H1 (cell line): Measurements from ENCODE around the gene CDKN2C. TPM values are rescaled to one million over a fixed set of nuclear protein-coding genes. Genes with fewer than 3 reads are reported as not detected.

Experiments used
- CTCF ChIA-PET: fragments of 300-600 bp; sonication (Branson Sonifier 250); formaldehyde crosslinking; loops from one replicate; lab custom pipeline; 2021; ENCODE audit not compliant: partially characterized antibody; lab: Charles Lee
- POLR2A ChIA-PET: fragments of 300-600 bp; sonication (Branson Sonifier 250); formaldehyde crosslinking; loops from one replicate; lab custom pipeline; 2021; ENCODE audit warnings: inconsistent platforms; ENCODE audit not compliant: partially characterized antibody; lab: Charles Lee
- DNase-seq, 2 experiments: peaks; one replicate each; pipeline versions ENCODE4 v3.0.0 to v3.0.0-alpha.2; 2010 to 2022; ENCODE audit warnings: low spot score in 2 of 2, low read depth in 1 of 2, mixed read lengths in 1 of 2
- FAIRE-seq: peaks from 2 replicates; lab custom pipeline; 2011; peaks lifted over from hg19 to GRCh38; lab: Jason Lieb, UNC
- H2AFZ ChIP-seq: 2 replicates; pipeline ENCODE4 v1.8.1; 2012; ENCODE audit warnings: low read length, inconsistent platforms
- H2AK5ac ChIP-seq: 2 replicates; pipeline ENCODE4 v1.6.1; 2013; ENCODE audit warnings: low read depth, low read length
- H2BK120ac ChIP-seq: replicated peaks from 2 replicates; pipeline ENCODE3; 2013; ENCODE audit warnings: low read depth, low read length, inconsistent platforms
- H2BK12ac ChIP-seq: 2 replicates; pipeline ENCODE4 v1.6.1; 2013; ENCODE audit warnings: low read depth, low read length
- H2BK15ac ChIP-seq: 2 replicates; pipeline ENCODE4 v1.6.1; 2013; ENCODE audit warnings: low read length
- H2BK20ac ChIP-seq: 2 replicates; pipeline ENCODE4 v1.6.1; 2013; ENCODE audit warnings: low read length
- H2BK5ac ChIP-seq: 2 replicates; pipeline ENCODE4 v1.6.1; 2013; ENCODE audit warnings: low read depth, low read length
- H3K14ac ChIP-seq: 2 replicates; pipeline ENCODE4 v1.6.1; 2013; ENCODE audit warnings: inconsistent platforms; ENCODE audit not compliant: insufficient read length
- H3K18ac ChIP-seq: 2 replicates; pipeline ENCODE4 v1.6.1; 2013; ENCODE audit warnings: low read length; ENCODE audit errors: extremely low read depth
- H3K23ac ChIP-seq: 2 replicates; pipeline ENCODE4 v1.6.1; 2013; ENCODE audit warnings: inconsistent platforms; ENCODE audit not compliant: insufficient read length
- H3K23me2 ChIP-seq: 2 replicates; pipeline ENCODE4 v1.6.1; 2013; ENCODE audit warnings: low read depth, low read length
- H3K27ac ChIP-seq: 2 replicates; pipeline ENCODE4 v1.6.1; 2011; ENCODE audit warnings: low read depth, low read length, inconsistent platforms
- H3K27me3 ChIP-seq, 4 experiments: replicated peaks in 1 of 4; 1 replicate in 1 of 4; 2 replicates in 3 of 4; pipeline versions ENCODE4 v1.6.1 to v1.8.1; 2011 to 2013; ENCODE audit warnings: low read length in 3 of 4, mild to moderate bottlenecking in 3 of 4, inconsistent platforms in 2 of 4, mixed read lengths in 2 of 4, moderate library complexity in 1 of 4; ENCODE audit not compliant: control insufficient read depth in 3 of 4, insufficient read depth in 3 of 4; ENCODE audit errors: extremely low read depth in 1 of 4
- H3K36me3 ChIP-seq, 4 experiments: 2 replicates each; pipeline versions ENCODE4 v1.6.1 to v1.8.1; 2011 to 2013; ENCODE audit warnings: mild to moderate bottlenecking in 4 of 4, low read length in 3 of 4, moderate library complexity in 2 of 4, control low read depth in 1 of 4, inconsistent platforms in 1 of 4; ENCODE audit not compliant: insufficient read depth in 4 of 4, control insufficient read depth in 2 of 4
- H3K4ac ChIP-seq: replicated peaks from 2 replicates; pipeline ENCODE3; 2013; ENCODE audit warnings: low read length, low read depth, mixed read lengths, inconsistent platforms; ENCODE audit not compliant: insufficient read length
- H3K4me1 ChIP-seq, 4 experiments: replicated peaks in 1 of 4; 1 replicate in 1 of 4; 2 replicates in 3 of 4; pipeline versions ENCODE4 v1.6.1 to v1.8.1; 2011 to 2013; ENCODE audit warnings: low read length in 3 of 4, inconsistent platforms in 2 of 4, mixed read lengths in 1 of 4; ENCODE audit not compliant: insufficient read depth in 4 of 4, control insufficient read depth in 3 of 4
- H3K4me2 ChIP-seq, 2 experiments: 2 replicates each; pipeline versions ENCODE4 v1.6.1 to v1.8.1; 2011 to 2013; ENCODE audit warnings: low read depth in 2 of 2, low read length in 2 of 2, control low read depth in 1 of 2, inconsistent platforms in 1 of 2, mild to moderate bottlenecking in 1 of 2; ENCODE audit not compliant: insufficient read depth in 1 of 2
- H3K4me3 ChIP-seq, 4 experiments: fragments of 200-600, 300-600 bp in 1 of 4; sonication (generic), shearing (Covaris generic), sonication (Bioruptor Twin) in 1 of 4; 2 replicates each; pipeline versions ENCODE4 v1.5.1 to v1.8.1; 2011 to 2016; ENCODE audit warnings: low read length in 4 of 4, low read depth in 3 of 4, control low read depth in 2 of 4, inconsistent platforms in 2 of 4, mild to moderate bottlenecking in 2 of 4, mixed read lengths in 1 of 4, moderate library complexity in 1 of 4; ENCODE audit not compliant: insufficient read depth in 2 of 4; ENCODE audit errors: extremely low read depth in 1 of 4
- H3K56ac ChIP-seq: replicated peaks from 2 replicates; pipeline ENCODE3; 2013; ENCODE audit warnings: low read depth, mild to moderate bottlenecking, mixed read lengths, low read length, inconsistent platforms; ENCODE audit not compliant: insufficient read length
- H3K79me1 ChIP-seq: 2 replicates; pipeline ENCODE4 v1.6.1; 2013; ENCODE audit warnings: low read depth, low read length, control low read depth
- H3K79me2 ChIP-seq, 2 experiments: 2 replicates each; pipeline versions ENCODE4 v1.6.1 to v1.8.1; 2012 to 2013; ENCODE audit warnings: low read length in 2 of 2, mild to moderate bottlenecking in 2 of 2, inconsistent platforms in 1 of 2; ENCODE audit not compliant: insufficient read depth in 2 of 2, control insufficient read depth in 1 of 2
- H3K9ac ChIP-seq, 4 experiments: replicated peaks in 1 of 4; 1 replicate in 1 of 4; 2 replicates in 3 of 4; pipeline versions ENCODE4 v1.6.1 to v1.8.1; 2011 to 2013; ENCODE audit warnings: low read depth in 3 of 4, low read length in 3 of 4, control low read depth in 2 of 4, mild to moderate bottlenecking in 2 of 4, moderate library complexity in 2 of 4, inconsistent platforms in 1 of 4; ENCODE audit errors: extremely low read depth in 1 of 4
- H3K9me3 ChIP-seq, 2 experiments: 2 replicates each; pipeline versions ENCODE4 v1.6.1 to v1.8.1; 2012 to 2013; ENCODE audit warnings: mild to moderate bottlenecking in 2 of 2, moderate library complexity in 2 of 2, control low read depth in 1 of 2, inconsistent platforms in 1 of 2, low read depth in 1 of 2, low read length in 1 of 2, mixed read lengths in 1 of 2; ENCODE audit not compliant: insufficient read depth in 2 of 2
- H4K20me1 ChIP-seq, 2 experiments: replicated peaks in 1 of 2; 2 replicates each; pipeline versions ENCODE3 to v1.8.1; 2011 to 2013; ENCODE audit warnings: inconsistent platforms in 2 of 2, low read length in 2 of 2, mild to moderate bottlenecking in 1 of 2; ENCODE audit not compliant: insufficient read depth in 2 of 2, control insufficient read depth in 1 of 2
- H4K5ac ChIP-seq: 2 replicates; pipeline ENCODE4 v1.6.1; 2013; ENCODE audit warnings: low read length, low read depth, mixed read lengths, inconsistent platforms; ENCODE audit not compliant: insufficient read length
- H4K8ac ChIP-seq: 2 replicates; pipeline ENCODE4 v1.8.0; 2013; ENCODE audit warnings: mild to moderate bottlenecking, moderate library complexity, low read length, inconsistent platforms; ENCODE audit not compliant: insufficient read depth; ENCODE audit errors: extremely low read depth
- H4K91ac ChIP-seq: replicated peaks from 2 replicates; pipeline ENCODE3; 2013; ENCODE audit warnings: low read length, mixed read lengths, inconsistent platforms; ENCODE audit not compliant: insufficient read length
- ATF2 ChIP-seq: IDR thresholded peaks from 2 replicates; pipeline ENCODE4 v1.6.1; 2012; ENCODE audit warnings: low read length, inconsistent platforms
- KDM4A ChIP-seq: IDR thresholded peaks from one replicate; pipeline ENCODE4 v1.7.1; 2012; ENCODE audit warnings: low read depth, mild to moderate bottlenecking, moderate library complexity, low read length, inconsistent platforms; ENCODE audit not compliant: severe bottlenecking
- WGBS, 2 experiments: shearing (Covaris generic) in 1 of 2; methylation state at CpG; one replicate each; pipeline versions ENCODE4 v1.1.6 to v1.1.7; 2013 to 2015; ENCODE audit warnings: low lambda C conversion rate in 2 of 2, mixed read lengths in 2 of 2, inconsistent platforms in 1 of 2, low coverage in 1 of 2, missing lambda C conversion rate in 1 of 2; ENCODE audit not compliant: insufficient replicate concordance in 2 of 2, insufficient coverage in 1 of 2, insufficient read length in 1 of 2; ENCODE audit errors: extremely low coverage in 1 of 2, missing lambda C conversion rate in 1 of 2; 5-methylcytosine and 5-hydroxymethylcytosine counted together
- polyA plus RNA-seq, 7 experiments: library from polyadenylated mRNA; depleted of rRNA in 3 of 7; stranded (reverse) in 5 of 7; unstranded in 2 of 7; fragments of >200 nt in 5 of 7; fragments of 200-250 nt in 2 of 7; gene quantifications; 1 replicate in 5 of 7; 2 replicates in 1 of 7; 4 replicates in 1 of 7; pipeline versions ENCODE4 v1.2.1 to v1.2.3, GENCODE V29; 2011 to 2013; ENCODE audit warnings: missing spikeins in 2 of 7, mixed read lengths in 2 of 7
- total RNA-seq: library from RNA; stranded (reverse); fragmentation: NEBNext Ultra II Directional; extraction: Animal tissue kit (Norgen Biotek cat#: 25700); gene quantifications from 2 replicates; pipeline ENCODE4 v1.2.1, GENCODE V29; 2021
- TF ChIP-seq, protein P1 (sequence below): IDR thresholded peaks from 2 replicates; pipeline ENCODE4 v1.6.1; 2011; ENCODE audit warnings: low read depth, mild to moderate bottlenecking, low read length; ENCODE audit not compliant: insufficient read depth

CDKN2C gene
- total and polyA plus RNA-seq, 2 of the 8 experiments (the other 6 are each of a cell fraction or from before 2014, with no cell fraction given), result not detected

- Histone ChIP-seq H3K79me1 (peaks cover 8% of the 10 kb centered on the region; the same call in 1 of the 2 replicates), H3K4ac (no peak overlapping the region), H3K79me2 (peaks cover 0 to 75% of the 10 kb centered on the region in 2 experiments; a peak in 3 of 4 replicates), H2AFZ (no peak overlapping the region), H4K8ac (no peak overlapping the region), H2BK20ac (no peak overlapping the region), H3K9ac (no peak overlapping the region), H3K18ac (no peak overlapping the region), H4K91ac (no peak overlapping the region), H2BK120ac (no peak overlapping the region), H3K4me2 (no peak overlapping the region), H2BK12ac (no peak overlapping the region), H3K23ac (no peak overlapping the region), H2BK15ac (no peak overlapping the region)
- WGBS, 2 experiments, result 92% methylated on average over 1 of the region's 1 CpG; no CpG with 5 or more reads in 1 of the 2 experiments
- CTCF ChIA-PET, result interaction anchor here (1.1 to 1.9 kb wide), 3 partner anchors 11 to 20 kb away, joined by 3 to 6 read pairs (median 5); partner anchors contain the start of gene CDKN2C
- no peak for DNase-seq
- TF ChIP-seq, protein P1, sequence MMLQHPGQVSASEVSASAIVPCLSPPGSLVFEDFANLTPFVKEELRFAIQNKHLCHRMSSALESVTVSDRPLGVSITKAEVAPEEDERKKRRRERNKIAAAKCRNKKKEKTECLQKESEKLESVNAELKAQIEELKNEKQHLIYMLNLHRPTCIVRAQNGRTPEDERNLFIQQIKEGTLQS, result no peak
- no peak for TF ChIP-seq ATF2
- TF ChIP-seq KDM4A, result no peak
- TF ChIP-seq, all 59 proteins: peak for 0
- Histone ChIP-seq H3K4me1 (no peaks in the 10 kb centered on the region), H3K27me3 (peaks cover 0 to 1% (median 0%) of the 10 kb centered on the region in 4 experiments; a peak in 1 of 7 replicates), H3K27ac (no peak overlapping the region), H2BK5ac (no peak overlapping the region), H3K36me3 (no peaks in the 10 kb centered on the region), H3K4me3 (no peak overlapping the region), H3K23me2 (no peaks in the 10 kb centered on the region), H3K14ac (no peak overlapping the region), H2AK5ac (no peak overlapping the region), H3K56ac (no peak overlapping the region), H4K5ac (no peak overlapping the region), H3K9me3 (peaks cover 0 to 5% of the 10 kb centered on the region in 2 experiments; a peak in 1 of 4 replicates), H4K20me1 (peaks cover 2 to 6% of the 10 kb centered on the region in 2 experiments)
- no peak for FAIRE-seq
- POLR2A ChIA-PET, result no interaction called here
Observed at GRCh38 chr1:50950396-50950795, 19.6 kb upstream of the CDKN2C start.
